DND-41 (cell line): ENCODE measurements around the gene FAM184B.

Experiments used
- CTCF ChIP-seq: IDR thresholded peaks from 2 replicates; pipeline ENCODE4 v1.5.1; 2012; ENCODE audit warnings: borderline replicate concordance, low read length, moderate library complexity, mild to moderate bottlenecking; ENCODE audit not compliant: poor library complexity, severe bottlenecking; ENCODE audit errors: extremely low read depth
- EZH2 ChIP-seq: IDR thresholded peaks from 3 replicates; pipeline ENCODE4 v1.6.1; 2012; ENCODE audit warnings: borderline replicate concordance, low read depth, mild to moderate bottlenecking, moderate library complexity, low read length, inconsistent platforms; ENCODE audit not compliant: severe bottlenecking

- TF ChIP-seq EZH2, result no peak
- no peak for TF ChIP-seq CTCF
Measured at GRCh38 chr4:17647176-17647806, 134.1 kb downstream of the FAM184B start.
